Measurements from ENCODE around the gene IFT88.
A peak's percentile ranks its signal among the peaks of the same experiment; 100 is the strongest.

The IFT88 gene

GRCh38 chr13:20684041-20684440, 117.1 kb downstream of the IFT88 start:
- Histone ChIP-seq H3K4me3 (ENCODE audit: low read depth, low read length) (no peak overlapping the region), H3K27me3 (ENCODE audit: insufficient read depth, low read length) (no peaks in the 10 kb centered on the region), H3K27ac (ENCODE audit: low read depth, low read length) (no peak overlapping the region), H3K36me3 (ENCODE audit: insufficient read depth, low read length) (no peaks in the 10 kb centered on the region), H3K4me1 (ENCODE audit: control insufficient read depth, insufficient read depth, low read length, unreplicated experiment) (peaks cover 18% of the 10 kb centered on the region), H2AFZ (ENCODE audit: low read length, unreplicated experiment) (no peak overlapping the region), H3K79me2 (ENCODE audit: control insufficient read depth, insufficient read depth, low read length, unreplicated experiment) (no peaks in the 10 kb centered on the region)

GRCh38 chr13:20684546-20684945, 117.6 kb downstream of the IFT88 start:
- no peaks in the 10 kb centered on the region for H3K27me3 ChIP-seq (ENCODE audit: insufficient read depth, low read length)
- H3K27ac ChIP-seq (ENCODE audit: low read depth, low read length): 0 out of 2 replicates have a peak overlapping the region, but pooled peaks have one; percentile 20
- H3K36me3 ChIP-seq (ENCODE audit: insufficient read depth, low read length): no peaks in the 10 kb centered on the region
- H3K4me3 ChIP-seq (ENCODE audit: low read depth, low read length): no peak overlapping the region
- no peak overlapping the region for H2AFZ ChIP-seq (ENCODE audit: low read length, unreplicated experiment)
- H3K79me2 ChIP-seq (ENCODE audit: control insufficient read depth, insufficient read depth, low read length, unreplicated experiment): no peaks in the 10 kb centered on the region
- H3K4me1 ChIP-seq (ENCODE audit: control insufficient read depth, insufficient read depth, low read length, unreplicated experiment): peaks cover 18% of the 10 kb centered on the region

GRCh38 chr13:20685092-20685491, 118.1 kb downstream of the IFT88 start:
- Histone ChIP-seq H3K36me3 (ENCODE audit: insufficient read depth, low read length) (no peaks in the 10 kb centered on the region), H3K27ac (ENCODE audit: low read depth, low read length) (0 out of 2 replicates have a peak overlapping the region, but pooled peaks have one; percentile 20), H3K4me1 (ENCODE audit: control insufficient read depth, insufficient read depth, low read length, unreplicated experiment) (peaks cover 18% of the 10 kb centered on the region), H3K27me3 (ENCODE audit: insufficient read depth, low read length) (no peaks in the 10 kb centered on the region), H3K4me3 (ENCODE audit: low read depth, low read length) (no peak overlapping the region), H2AFZ (ENCODE audit: low read length, unreplicated experiment) (no peak overlapping the region), H3K79me2 (ENCODE audit: control insufficient read depth, insufficient read depth, low read length, unreplicated experiment) (no peaks in the 10 kb centered on the region)

- Histone ChIP-seq H3K36me3 (ENCODE audit: insufficient read depth, low read length) (no peaks in the 10 kb centered on the region), H3K27me3 (ENCODE audit: insufficient read depth, low read length) (no peaks in the 10 kb centered on the region), H3K79me2 (ENCODE audit: control insufficient read depth, insufficient read depth, low read length, unreplicated experiment) (no peaks in the 10 kb centered on the region), H3K4me3 (ENCODE audit: low read depth, low read length) (no peak overlapping the region), H2AFZ (ENCODE audit: low read length, unreplicated experiment) (no peak overlapping the region), H3K4me1 (ENCODE audit: control insufficient read depth, insufficient read depth, low read length, unreplicated experiment) (peaks cover 16% of the 10 kb centered on the region), H3K27ac (ENCODE audit: low read depth, low read length) (no peak overlapping the region)
These were observed 119.2 kb downstream of the IFT88 start for GRCh38 chr13:20686167-20686566.

GRCh38 chr13:20686863-20687579, 120.1 kb downstream of the IFT88 start:
- Histone ChIP-seq H3K79me2 (ENCODE audit: control insufficient read depth, insufficient read depth, low read length, unreplicated experiment) (no peaks in the 10 kb centered on the region), H3K27me3 (ENCODE audit: insufficient read depth, low read length) (no peaks in the 10 kb centered on the region), H3K27ac (ENCODE audit: low read depth, low read length) (no peak overlapping the region), H3K4me1 (ENCODE audit: control insufficient read depth, insufficient read depth, low read length, unreplicated experiment) (peaks cover 8% of the 10 kb centered on the region), H2AFZ (ENCODE audit: low read length, unreplicated experiment) (no peak overlapping the region), H3K36me3 (ENCODE audit: insufficient read depth, low read length) (no peaks in the 10 kb centered on the region), H3K4me3 (ENCODE audit: low read depth, low read length) (no peak overlapping the region)

GRCh38 chr13:20689291-20689690, 122.3 kb downstream of the IFT88 start:
- Histone ChIP-seq H2AFZ (ENCODE audit: low read length, unreplicated experiment) (no peak overlapping the region), H3K27ac (ENCODE audit: low read depth, low read length) (no peak overlapping the region), H3K4me3 (ENCODE audit: low read depth, low read length) (no peak overlapping the region)

GRCh38 chr13:20691616-20692015, 124.7 kb downstream of the IFT88 start:
- H3K4me1 ChIP-seq (ENCODE audit: control insufficient read depth, insufficient read depth, low read length, unreplicated experiment): no peaks in the 10 kb centered on the region
- no peaks in the 10 kb centered on the region for H3K79me2 ChIP-seq (ENCODE audit: control insufficient read depth, insufficient read depth, low read length, unreplicated experiment)
- H3K27ac ChIP-seq (ENCODE audit: low read depth, low read length): no peak overlapping the region
- H2AFZ ChIP-seq (ENCODE audit: low read length, unreplicated experiment): no peak overlapping the region
- H3K27me3 ChIP-seq (ENCODE audit: insufficient read depth, low read length): no peaks in the 10 kb centered on the region
- H3K36me3 ChIP-seq (ENCODE audit: insufficient read depth, low read length): no peaks in the 10 kb centered on the region
- no peak overlapping the region for H3K4me3 ChIP-seq (ENCODE audit: low read depth, low read length)

More at GRCh38 chr13:20689291-20689690, 122.3 kb downstream of the IFT88 start:
- Histone ChIP-seq H3K27me3 (ENCODE audit: insufficient read depth, low read length) (no peaks in the 10 kb centered on the region), H3K4me1 (ENCODE audit: control insufficient read depth, insufficient read depth, low read length, unreplicated experiment) (peaks cover 6% of the 10 kb centered on the region), H3K36me3 (ENCODE audit: insufficient read depth, low read length) (no peaks in the 10 kb centered on the region), H3K79me2 (ENCODE audit: control insufficient read depth, insufficient read depth, low read length, unreplicated experiment) (no peaks in the 10 kb centered on the region)

GRCh38 chr13:20696073-20696472, 129.1 kb downstream of the IFT88 start:
- no peaks in the 10 kb centered on the region for H3K4me1 ChIP-seq (ENCODE audit: control insufficient read depth, insufficient read depth, low read length, unreplicated experiment)
- no peaks in the 10 kb centered on the region for H3K79me2 ChIP-seq (ENCODE audit: control insufficient read depth, insufficient read depth, low read length, unreplicated experiment)
- H3K27ac ChIP-seq (ENCODE audit: low read depth, low read length): no peak overlapping the region
- H3K27me3 ChIP-seq (ENCODE audit: insufficient read depth, low read length): no peaks in the 10 kb centered on the region
- H3K4me3 ChIP-seq (ENCODE audit: low read depth, low read length): no peak overlapping the region
- H3K36me3 ChIP-seq (ENCODE audit: insufficient read depth, low read length): no peaks in the 10 kb centered on the region
- no peak overlapping the region for H2AFZ ChIP-seq (ENCODE audit: low read length, unreplicated experiment)

- no peak overlapping the region for H3K27ac ChIP-seq (ENCODE audit: low read depth, low read length)
- H2AFZ ChIP-seq (ENCODE audit: low read length, unreplicated experiment): no peak overlapping the region
- no peaks in the 10 kb centered on the region for H3K4me1 ChIP-seq (ENCODE audit: control insufficient read depth, insufficient read depth, low read length, unreplicated experiment)
- no peaks in the 10 kb centered on the region for H3K79me2 ChIP-seq (ENCODE audit: control insufficient read depth, insufficient read depth, low read length, unreplicated experiment)
- no peaks in the 10 kb centered on the region for H3K36me3 ChIP-seq (ENCODE audit: insufficient read depth, low read length)
- H3K4me3 ChIP-seq (ENCODE audit: low read depth, low read length): no peak overlapping the region
- no peaks in the 10 kb centered on the region for H3K27me3 ChIP-seq (ENCODE audit: insufficient read depth, low read length)
These were observed 132.8 kb downstream of the IFT88 start for GRCh38 chr13:20699715-20700114.

- Histone ChIP-seq H3K36me3 (ENCODE audit: insufficient read depth, low read length) (no peaks in the 10 kb centered on the region), H3K27ac (ENCODE audit: low read depth, low read length) (no peak overlapping the region), H3K4me3 (ENCODE audit: low read depth, low read length) (no peak overlapping the region), H3K27me3 (ENCODE audit: insufficient read depth, low read length) (no peaks in the 10 kb centered on the region), H3K79me2 (ENCODE audit: control insufficient read depth, insufficient read depth, low read length, unreplicated experiment) (no peaks in the 10 kb centered on the region), H2AFZ (ENCODE audit: low read length, unreplicated experiment) (no peak overlapping the region), H3K4me1 (ENCODE audit: control insufficient read depth, insufficient read depth, low read length, unreplicated experiment) (no peaks in the 10 kb centered on the region)
These were observed 133.3 kb downstream of the IFT88 start for GRCh38 chr13:20700288-20700687.

GRCh38 chr13:20701461-20701860, 134.5 kb downstream of the IFT88 start:
- Histone ChIP-seq H3K4me3 (ENCODE audit: low read depth, low read length) (no peak overlapping the region), H3K27ac (ENCODE audit: low read depth, low read length) (no peak overlapping the region), H3K4me1 (ENCODE audit: control insufficient read depth, insufficient read depth, low read length, unreplicated experiment) (no peaks in the 10 kb centered on the region), H3K36me3 (ENCODE audit: insufficient read depth, low read length) (no peaks in the 10 kb centered on the region), H2AFZ (ENCODE audit: low read length, unreplicated experiment) (no peak overlapping the region), H3K27me3 (ENCODE audit: insufficient read depth, low read length) (no peaks in the 10 kb centered on the region), H3K79me2 (ENCODE audit: control insufficient read depth, insufficient read depth, low read length, unreplicated experiment) (no peaks in the 10 kb centered on the region)
